Measurements from ENCODE around the gene MRAP2.

DNA sequence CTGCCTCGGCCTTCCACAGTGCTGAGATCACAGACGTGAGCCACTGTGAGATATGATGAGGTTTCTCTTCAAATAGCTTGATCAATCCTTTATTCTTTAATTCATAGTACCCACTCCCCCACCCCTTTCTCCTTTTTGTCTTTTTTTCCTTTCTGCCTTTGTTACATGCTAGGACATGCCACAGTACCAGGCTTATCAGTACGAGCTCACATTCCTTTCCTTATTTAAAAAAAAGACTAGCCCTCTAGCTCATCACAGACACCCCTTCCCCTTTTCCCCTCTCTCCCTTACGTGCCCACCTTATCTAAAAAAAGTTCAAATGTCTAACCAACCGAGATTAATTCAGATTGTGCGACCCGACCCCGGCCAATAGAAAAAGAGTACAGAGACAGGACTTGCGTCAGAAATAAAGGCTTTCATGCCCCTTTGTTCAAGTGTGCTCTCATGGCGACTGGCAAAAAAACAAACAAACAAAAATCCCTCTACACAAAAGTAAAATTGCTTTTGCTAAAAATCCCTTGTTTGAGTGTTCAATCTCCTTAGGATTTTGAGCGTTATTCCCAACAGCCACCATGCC is 49.2 kb downstream of the MRAP2 start:
- TF ChIP-seq EZH2 (IDR thresholded peaks at IDR 0.05; ENCODE audit: low read length, missing control alignments) = no peak
- no peak for TF ChIP-seq CTCF (conservative IDR thresholded peaks at IDR 0.05 in 1 of 2, IDR thresholded peaks at IDR 0.05 in 1 of 2; ENCODE audit: low read depth in 1 of 2, low read length in 2 of 2)
